A549 (cell line): Measurements from ENCODE around the gene PCED1B. TPM values are rescaled to one million over a fixed set of nuclear protein-coding genes. Genes with fewer than 3 reads are reported as not detected.

Experiments
- ATAC-seq, 2 experiments: fragments of 200-7000 bp in 1 of 2; fragments of >200 bp in 1 of 2; cut with Nextera tagmentation in 1 of 2; cut with Tn5 transposase in 1 of 2; 3 replicates each; pipeline versions ENCODE4 v1.8.0 to v1.9.1; 2018 to 2020; ENCODE audit warnings: mild to moderate bottlenecking in 1 of 2, moderate library complexity in 1 of 2
- CTCF ChIA-PET: fragments of 300-600 bp; sonication (Branson Sonifier 250); formaldehyde crosslinking; extraction: SDS; loops from one replicate; lab custom pipeline; 2021; ENCODE audit warnings: antibody characterized with exemption, inconsistent platforms; lab: Yijun Ruan, JAX
- POLR2A ChIA-PET: fragments of 350-600 bp; formaldehyde crosslinking; extraction: SDS; loops from one replicate; lab custom pipeline; 2021; ENCODE audit warnings: antibody characterized with exemption, inconsistent platforms; lab: Yijun Ruan, JAX
- DNase-seq, 2 experiments: peaks; one replicate each; pipeline versions ENCODE4 v3.0.0 to v3.0.0-alpha.2; 2011 to 2016; ENCODE audit warnings: low read depth in 1 of 2, low spot score in 1 of 2
- FAIRE-seq: peaks from 2 replicates; lab custom pipeline; 2011; peaks lifted over from hg19 to GRCh38; lab: Jason Lieb, UNC
- H3K27ac ChIP-seq, 2 experiments: fragments of >200 bp; sonication (Bioruptor Twin); formaldehyde crosslinking; 3 replicates each; pipeline ENCODE4 v1.5.1; 2016 to 2017
- H3K4me1 ChIP-seq: fragments of >200 bp; sonication (Bioruptor Twin); formaldehyde crosslinking; 3 replicates; pipeline ENCODE4 v1.6.1; 2016
- H3K4me2 ChIP-seq: fragments of >200 bp; sonication (Bioruptor Twin); formaldehyde crosslinking; 3 replicates; pipeline ENCODE4 v1.6.1; 2016
- H3K4me3 ChIP-seq: fragments of >200 bp; sonication (Bioruptor Twin); formaldehyde crosslinking; 3 replicates; pipeline ENCODE4 v1.5.1; 2016
- H3K9me3 ChIP-seq: fragments of >200 bp; sonication (Bioruptor Twin); formaldehyde crosslinking; 3 replicates; pipeline ENCODE4 v1.6.1; 2016
- CBX8 ChIP-seq: fragments of 200-600 bp; sonication (generic); IDR thresholded peaks from 2 replicates; pipeline ENCODE4 v1.6.1; 2016
- CHD2 ChIP-seq: fragments of 150-350 bp; IDR thresholded peaks from 2 replicates; pipeline ENCODE4 v1.6.1; 2014; ENCODE audit warnings: low read length; ENCODE audit not compliant: partially characterized antibody
- ESRRA ChIP-seq: fragments of 150-350 bp; IDR thresholded peaks from 2 replicates; pipeline ENCODE4 v1.6.1; 2014; ENCODE audit warnings: mild to moderate bottlenecking, low read length, borderline replicate concordance
- FOSB ChIP-seq: fragments of 250-450 bp; sonication (Bioruptor Pico); IDR thresholded peaks from 2 replicates; pipeline ENCODE4 v1.5.0; 2020; ENCODE audit warnings: mild to moderate bottlenecking, moderate library complexity
- FOSL2 ChIP-seq, 2 experiments: fragments of 450-650 bp in 1 of 2; fragments of >200 bp in 1 of 2; sonication (Bioruptor Twin) in 1 of 2; formaldehyde crosslinking; IDR thresholded peaks; 2 replicates each; pipeline versions ENCODE4 v1.5.0 to v1.6.1; 2016 to 2020; ENCODE audit warnings: mild to moderate bottlenecking in 1 of 2, moderate library complexity in 1 of 2
- FOXS1 ChIP-seq: fragments of 250-450 bp; sonication (Bioruptor Pico); IDR thresholded peaks from 2 replicates; pipeline ENCODE4 v1.5.0; 2020; ENCODE audit warnings: mild to moderate bottlenecking, moderate library complexity
- GATA3 ChIP-seq: IDR thresholded peaks from 2 replicates; pipeline ENCODE4 v1.6.1; 2012; ENCODE audit warnings: borderline replicate concordance
- HMGXB4 ChIP-seq: fragments of 250-450 bp; sonication (Bioruptor Pico); IDR thresholded peaks from 2 replicates; pipeline ENCODE4 v1.5.0; 2021; ENCODE audit warnings: mild to moderate bottlenecking, moderate library complexity, borderline replicate concordance
- HOXA7 ChIP-seq: fragments of 250-450 bp; sonication (Bioruptor Pico); IDR thresholded peaks from 2 replicates; pipeline ENCODE4 v1.5.0; 2020; ENCODE audit warnings: mild to moderate bottlenecking, moderate library complexity
- JUN ChIP-seq, 2 experiments: fragments of >200 bp; sonication (Bioruptor Twin); formaldehyde crosslinking; IDR thresholded peaks; 2 replicates in 1 of 2; 3 replicates in 1 of 2; pipeline ENCODE4 v1.6.1; 2016 to 2017
- JUNB ChIP-seq: fragments of >200 bp; sonication (Bioruptor Twin); formaldehyde crosslinking; IDR thresholded peaks from 2 replicates; pipeline ENCODE4 v1.6.1; 2016
- KDM5A ChIP-seq: fragments of 200-600 bp; sonication (generic); IDR thresholded peaks from 2 replicates; pipeline ENCODE4 v1.6.1; 2016; ENCODE audit warnings: antibody characterized with exemption, mild to moderate bottlenecking
- MYC ChIP-seq: IDR thresholded peaks from 2 replicates; pipeline ENCODE4 v1.6.1; 2012; ENCODE audit warnings: mild to moderate bottlenecking, inconsistent platforms, low read length, improper control_type of control experiment, borderline replicate concordance
- NFE2L2 ChIP-seq: fragments of 150-350 bp; conservative IDR thresholded peaks from 2 replicates; pipeline ENCODE4 v1.6.1; 2014; ENCODE audit warnings: low read length
- NR3C1 ChIP-seq: fragments of >200 bp; sonication (Bioruptor Twin); formaldehyde crosslinking; IDR thresholded peaks from 3 replicates; pipeline ENCODE4 v1.6.1; 2017
- POLR2A ChIP-seq: IDR thresholded peaks from 2 replicates; pipeline ENCODE4 v1.6.1; 2012; ENCODE audit warnings: mild to moderate bottlenecking, low read length
- POLR2AphosphoS2 ChIP-seq: conservative IDR thresholded peaks from 2 replicates; pipeline ENCODE4 v1.6.1; 2012; ENCODE audit warnings: low read length, improper control_type of control experiment, inconsistent platforms
- SMC3 ChIP-seq: fragments of >200 bp; sonication (Bioruptor Twin); formaldehyde crosslinking; IDR thresholded peaks from 3 replicates; pipeline ENCODE4 v1.6.1; 2018; ENCODE audit warnings: inconsistent platforms
- ZFP36 ChIP-seq: fragments of 450-650 bp; IDR thresholded peaks from 2 replicates; pipeline ENCODE4 v1.6.1; 2014; ENCODE audit warnings: borderline replicate concordance; ENCODE audit not compliant: partially characterized antibody
- ZSCAN20 ChIP-seq: fragments of 250-450 bp; sonication (Bioruptor Pico); IDR thresholded peaks from 2 replicates; pipeline ENCODE4 v1.8.0; 2022; ENCODE audit warnings: mild to moderate bottlenecking, moderate library complexity
- WGBS: methylation state at CpG from one replicate; pipeline ENCODE4 v1.1.6; 2017; ENCODE audit errors: missing lambda C conversion rate; 5-methylcytosine and 5-hydroxymethylcytosine counted together
- polyA plus RNA-seq, 4 experiments: library from polyadenylated mRNA; depleted of rRNA in 3 of 4; stranded (reverse); fragments of >200 nt; fragmentation: RNase III in 1 of 4; extraction: RNeasy Plus Mini Kit Qiagen cat#74134 plus additional on column Dnase treatment in 1 of 4; gene quantifications; 2 replicates in 3 of 4; 3 replicates in 1 of 4; pipeline ENCODE4 v1.2.3, GENCODE V29; 2011 to 2017
- TF ChIP-seq, protein P1 (sequence below): IDR thresholded peaks from 2 replicates; pipeline ENCODE4 v1.6.1; 2012
- TF ChIP-seq, protein P2 (sequence below): fragments of 250-450 bp; sonication (Bioruptor Pico); IDR thresholded peaks from 2 replicates; pipeline ENCODE4 v1.5.0; 2020; ENCODE audit warnings: low read depth, mild to moderate bottlenecking, moderate library complexity
- TF ChIP-seq, protein P3 (sequence below): fragments of >200 bp; sonication (Bioruptor Twin); formaldehyde crosslinking; IDR thresholded peaks from 3 replicates; pipeline ENCODE4 v1.6.1; 2016
- TF ChIP-seq, protein P4 (sequence below): IDR thresholded peaks from 2 replicates; pipeline ENCODE4 v1.6.1; 2012; ENCODE audit warnings: low read depth, borderline replicate concordance

The PCED1B gene
- polyA plus RNA-seq, 2 of the 4 experiments (the other 2 are of a cell fraction), result 74.6 to 108 TPM

- ChIA-PET CTCF (interaction anchor here (0.9 to 3.9 kb wide), 7 partner anchors 11 to 320 kb away, joined by 3 to 25 read pairs (median 5); no protein-coding TSS in a partner anchor), POLR2A (interaction anchor here (2.8 to 11.0 kb wide), 5 partner anchors 18 to 300 kb away, joined by 12 to 156 read pairs (median 59); no protein-coding TSS in a partner anchor)
- no peak for ATAC-seq
- peak in 1 of 2 experiments; percentile 55 for DNase-seq
- Histone ChIP-seq H3K4me3 (peak overlapping the region; percentile 74), H3K4me2 (peak overlapping the region; percentile 89), H3K27ac (peak overlapping the region; percentile 97 to 100), H3K4me1 (peaks cover 45% of the 10 kb centered on the region), H3K9me3 (no peaks in the 10 kb centered on the region)
- 2% methylated on average over 17 of the region's 17 CpGs for WGBS
- TF ChIP-seq POLR2AphosphoS2 (peak; percentile 68; the same call in 1 of the 2 replicates), FOSL2 (IDR thresholded peaks at IDR 0.05) (no peak), FOSL2 (CRISPR knock-in tag; IDR thresholded peaks at IDR 0.05) (peak; percentile 3; the same call in 1 of the 2 replicates), GATA3 (peak; percentile 23; the same call in 1 of the 2 replicates), ESRRA (no peak), CHD2 (no peak), JUN (IDR thresholded peaks at IDR 0.05) (peak; percentile 64 to 78), CBX8 (no peak), FOSB (CRISPR knock-in tag) (peak; percentile 32), ZSCAN20 (no peak)
- TF ChIP-seq, protein P1, sequence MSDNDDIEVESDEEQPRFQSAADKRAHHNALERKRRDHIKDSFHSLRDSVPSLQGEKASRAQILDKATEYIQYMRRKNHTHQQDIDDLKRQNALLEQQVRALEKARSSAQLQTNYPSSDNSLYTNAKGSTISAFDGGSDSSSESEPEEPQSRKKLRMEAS, result peak; percentile 34
- peak; percentile 82 for FAIRE-seq
Measured at GRCh38 chr12:47077206-47078085, 2.0 kb upstream of the PCED1B start.

DNA sequence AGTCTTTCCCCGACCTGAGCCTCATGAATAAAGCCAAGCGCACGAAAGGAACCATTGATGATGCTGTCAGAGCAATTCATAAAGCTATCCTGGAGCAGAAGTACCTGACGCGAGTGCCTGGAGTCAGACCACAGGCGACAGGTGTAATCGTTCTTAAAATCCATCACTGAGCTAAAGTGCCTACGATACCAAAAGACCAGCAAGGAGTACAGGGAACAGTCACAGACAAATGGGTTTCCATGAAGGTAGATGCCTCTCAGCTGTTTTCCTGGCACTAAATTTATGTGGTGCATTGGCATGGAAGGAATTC is 1.4 kb upstream of the PCED1B start:
- ChIA-PET CTCF (interaction anchor here (0.8 to 3.9 kb wide), 10 partner anchors 11 to 608 kb away, joined by 3 to 25 read pairs (median 4); no protein-coding TSS in a partner anchor), POLR2A (interaction anchor here (0.9 to 11.0 kb wide), 9 partner anchors 10 to 300 kb away, joined by 3 to 156 read pairs (median 18); no protein-coding TSS in a partner anchor)
- WGBS, result 2% methylated on average over 8 of the region's 8 CpGs
- TF ChIP-seq POLR2A, result no peak
- TF ChIP-seq POLR2AphosphoS2, result 0 out of 2 replicates have a peak, but pooled peaks have one; percentile 50
- TF ChIP-seq GATA3, result peak; percentile 25; the same call in 1 of the 2 replicates
- TF ChIP-seq JUN (IDR thresholded peaks at IDR 0.05), result peak in 1 of 2 experiments; percentile 13; a peak in 2 of 5 replicates
- DNase-seq, result no peak
- peak overlapping the region; percentile 89 for H3K4me2 ChIP-seq
- FAIRE-seq, result no peak
- no peaks in the 10 kb centered on the region for H3K9me3 ChIP-seq
- peak overlapping the region; percentile 74 for H3K4me3 ChIP-seq
- H3K27ac ChIP-seq, result peak overlapping the region; percentile 97 to 100
- H3K4me1 ChIP-seq, result peaks cover 42% of the 10 kb centered on the region
- no peak for ATAC-seq

GRCh38 chr12:47078733-47079467 is 521 bp upstream of the PCED1B start:
- WGBS, result 2% methylated on average over 17 of the region's 17 CpGs
- H3K4me2 ChIP-seq, result peak overlapping the region; percentile 89
- ATAC-seq, result peak; percentile 17 to 43; a peak in 3 of 6 replicates
- CTCF ChIA-PET, result interaction anchor here (0.8 to 3.9 kb wide), 15 partner anchors 10 to 607 kb away, joined by 3 to 25 read pairs (median 3); no protein-coding TSS in a partner anchor
- peak; percentile 57 to 86 for DNase-seq
- no peaks in the 10 kb centered on the region for H3K9me3 ChIP-seq
- H3K4me1 ChIP-seq, result peaks cover 42% of the 10 kb centered on the region
- peak overlapping the region; percentile 97 to 100 for H3K27ac ChIP-seq
- FAIRE-seq, result no peak
- POLR2A ChIA-PET, result interaction anchor here (0.9 to 11.0 kb wide), 17 partner anchors 9 to 319 kb away, joined by 3 to 156 read pairs (median 6); no protein-coding TSS in a partner anchor
- peak overlapping the region; percentile 74 for H3K4me3 ChIP-seq
- TF ChIP-seq SMC3 (peak; percentile 18; the same call in 1 of the 3 replicates), CBX8 (no peak), ZFP36 (peak; percentile 3), KDM5A (no peak; the same call in 1 of the 2 replicates), FOXS1 (CRISPR knock-in tag) (no peak), POLR2A (peak; percentile 57), NFE2L2 (no peak), ZSCAN20 (no peak), JUNB (no peak), HOXA7 (CRISPR knock-in tag) (peak; percentile 72; the same call in 1 of the 2 replicates), FOSL2 (IDR thresholded peaks at IDR 0.05) (no peak), FOSL2 (CRISPR knock-in tag; IDR thresholded peaks at IDR 0.05) (peak; percentile 32; the same call in 1 of the 2 replicates), NR3C1 (no peak), MYC (no peak), HMGXB4 (peak; percentile 71; the same call in 1 of the 2 replicates)
- TF ChIP-seq, protein P2, sequence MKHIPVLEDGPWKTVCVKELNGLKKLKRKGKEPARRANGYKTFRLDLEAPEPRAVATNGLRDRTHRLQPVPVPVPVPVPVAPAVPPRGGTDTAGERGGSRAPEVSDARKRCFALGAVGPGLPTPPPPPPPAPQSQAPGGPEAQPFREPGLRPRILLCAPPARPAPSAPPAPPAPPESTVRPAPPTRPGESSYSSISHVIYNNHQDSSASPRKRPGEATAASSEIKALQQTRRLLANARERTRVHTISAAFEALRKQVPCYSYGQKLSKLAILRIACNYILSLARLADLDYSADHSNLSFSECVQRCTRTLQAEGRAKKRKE (CRISPR knock-in tag), result no peak
- TF ChIP-seq, protein P3, sequence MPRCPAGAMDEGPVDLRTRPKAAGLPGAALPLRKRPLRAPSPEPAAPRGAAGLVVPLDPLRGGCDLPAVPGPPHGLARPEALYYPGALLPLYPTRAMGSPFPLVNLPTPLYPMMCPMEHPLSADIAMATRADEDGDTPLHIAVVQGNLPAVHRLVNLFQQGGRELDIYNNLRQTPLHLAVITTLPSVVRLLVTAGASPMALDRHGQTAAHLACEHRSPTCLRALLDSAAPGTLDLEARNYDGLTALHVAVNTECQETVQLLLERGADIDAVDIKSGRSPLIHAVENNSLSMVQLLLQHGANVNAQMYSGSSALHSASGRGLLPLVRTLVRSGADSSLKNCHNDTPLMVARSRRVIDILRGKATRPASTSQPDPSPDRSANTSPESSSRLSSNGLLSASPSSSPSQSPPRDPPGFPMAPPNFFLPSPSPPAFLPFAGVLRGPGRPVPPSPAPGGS, result no peak
- TF ChIP-seq, protein P4, sequence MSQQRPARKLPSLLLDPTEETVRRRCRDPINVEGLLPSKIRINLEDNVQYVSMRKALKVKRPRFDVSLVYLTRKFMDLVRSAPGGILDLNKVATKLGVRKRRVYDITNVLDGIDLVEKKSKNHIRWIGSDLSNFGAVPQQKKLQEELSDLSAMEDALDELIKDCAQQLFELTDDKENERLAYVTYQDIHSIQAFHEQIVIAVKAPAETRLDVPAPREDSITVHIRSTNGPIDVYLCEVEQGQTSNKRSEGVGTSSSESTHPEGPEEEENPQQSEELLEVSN, result no peak
